Fibroblast of lung (primary cell): Measurements from ENCODE around the gene DCUN1D2.

Source experiments
- EZH2 ChIP-seq: IDR thresholded peaks from 2 replicates; pipeline ENCODE4 v1.5.1; 2012; ENCODE audit warnings: low read length, control low read depth, mild to moderate bottlenecking; ENCODE audit errors: missing control alignments
- TF ChIP-seq, protein P1 (sequence below), 2 donors: IDR thresholded peaks in 1 of 2; conservative IDR thresholded peaks in 1 of 2; 1 replicate in 1 of 2; 2 replicates in 1 of 2; pipeline ENCODE4 v1.5.1; 2011 to 2012; ENCODE audit warnings: low read length in 2 of 2, control low read depth in 1 of 2, inconsistent platforms in 1 of 2, low read depth in 1 of 2, mild to moderate bottlenecking in 1 of 2

DNA sequence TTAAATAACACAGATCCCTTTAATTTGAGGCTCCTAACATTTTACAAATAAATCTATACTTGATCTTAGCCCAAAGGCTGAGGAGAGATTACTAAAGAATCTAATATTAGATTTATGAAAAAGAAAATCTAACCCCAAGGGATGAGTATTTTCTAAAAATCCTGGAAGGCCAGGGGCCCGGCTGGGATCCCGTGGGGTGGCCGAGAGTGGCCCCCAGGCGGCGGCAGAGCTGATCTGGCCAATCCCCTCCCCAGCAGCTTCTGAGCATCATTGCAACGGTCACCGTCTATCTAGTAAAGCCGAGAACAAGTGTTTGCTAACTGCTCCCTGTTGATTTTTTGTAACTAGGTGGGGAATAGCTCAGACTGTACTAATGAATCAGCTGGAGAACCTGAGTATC is 74.7 kb downstream of the DCUN1D2 start:
- TF ChIP-seq, protein P1, sequence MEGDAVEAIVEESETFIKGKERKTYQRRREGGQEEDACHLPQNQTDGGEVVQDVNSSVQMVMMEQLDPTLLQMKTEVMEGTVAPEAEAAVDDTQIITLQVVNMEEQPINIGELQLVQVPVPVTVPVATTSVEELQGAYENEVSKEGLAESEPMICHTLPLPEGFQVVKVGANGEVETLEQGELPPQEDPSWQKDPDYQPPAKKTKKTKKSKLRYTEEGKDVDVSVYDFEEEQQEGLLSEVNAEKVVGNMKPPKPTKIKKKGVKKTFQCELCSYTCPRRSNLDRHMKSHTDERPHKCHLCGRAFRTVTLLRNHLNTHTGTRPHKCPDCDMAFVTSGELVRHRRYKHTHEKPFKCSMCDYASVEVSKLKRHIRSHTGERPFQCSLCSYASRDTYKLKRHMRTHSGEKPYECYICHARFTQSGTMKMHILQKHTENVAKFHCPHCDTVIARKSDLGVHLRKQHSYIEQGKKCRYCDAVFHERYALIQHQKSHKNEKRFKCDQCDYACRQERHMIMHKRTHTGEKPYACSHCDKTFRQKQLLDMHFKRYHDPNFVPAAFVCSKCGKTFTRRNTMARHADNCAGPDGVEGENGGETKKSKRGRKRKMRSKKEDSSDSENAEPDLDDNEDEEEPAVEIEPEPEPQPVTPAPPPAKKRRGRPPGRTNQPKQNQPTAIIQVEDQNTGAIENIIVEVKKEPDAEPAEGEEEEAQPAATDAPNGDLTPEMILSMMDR (conservative IDR thresholded peaks at IDR 0.05 in 1 of 2, IDR thresholded peaks at IDR 0.05 in 1 of 2; ENCODE audit: low read depth in 1 of 2, low read length in 2 of 2) = no peak
- TF ChIP-seq EZH2 = no peak
